B cell (primary cell): ENCODE data around the gene PCSK6. TPM values are rescaled to one million over a fixed set of nuclear protein-coding genes. Genes with fewer than 3 reads are reported as not detected.

Experiments used
- ATAC-seq: fragments of 200-7000 bp; cut with Tn5 transposase; one replicate; pipeline ENCODE4 v1.10.0; 2021; ENCODE audit warnings: low read depth, mild to moderate bottlenecking, moderate number of reproducible peaks, moderate library complexity
- CTCF ChIA-PET: fragments of 350-600 bp; sonication (Branson Sonifier 250); formaldehyde crosslinking; loops from one replicate; lab custom pipeline; 2021; ENCODE audit warnings: antibody characterized with exemption, inconsistent platforms; lab: Charles Lee
- POLR2A ChIA-PET: fragments of 350-600 bp; sonication (Branson Sonifier 250); formaldehyde crosslinking; loops from one replicate; lab custom pipeline; 2021; ENCODE audit warnings: antibody characterized with exemption; lab: Charles Lee
- DNase-seq: peaks from one replicate; pipeline ENCODE4 v3.0.0; 2013
- H2AFZ ChIP-seq: 2 replicates; pipeline ENCODE4 v1.6.1; 2012; ENCODE audit warnings: mild to moderate bottlenecking, low read depth, low read length; ENCODE audit not compliant: insufficient read depth, poor library complexity, severe bottlenecking
- H3K27ac ChIP-seq, 2 donors: 1 replicate in 1 of 2; 2 replicates in 1 of 2; pipeline ENCODE4 v1.5.1; 2012 to 2013; ENCODE audit warnings: low read length in 2 of 2, mild to moderate bottlenecking in 2 of 2, moderate library complexity in 1 of 2
- H3K27me3 ChIP-seq, 4 experiments: fragments of 200-600 bp in 1 of 4; sonication (generic) in 1 of 4; replicated peaks in 1 of 4; 1 replicate in 2 of 4; 2 replicates in 2 of 4; pipeline versions ENCODE4 v1.6.1 to v1.7.0; 2013 to 2016; ENCODE audit warnings: low read length in 3 of 4, mild to moderate bottlenecking in 2 of 4, mixed read lengths in 1 of 4, moderate library complexity in 1 of 4; ENCODE audit not compliant: insufficient read depth in 4 of 4, control insufficient read depth in 3 of 4; ENCODE audit errors: control extremely low read depth in 1 of 4
- H3K36me3 ChIP-seq, 2 experiments: replicated peaks in 1 of 2; 1 replicate in 1 of 2; 2 replicates in 1 of 2; pipeline versions ENCODE4 v1.6.1 to v1.7.1; 2013; ENCODE audit warnings: low read length in 1 of 2; ENCODE audit not compliant: insufficient read depth in 2 of 2, control insufficient read depth in 1 of 2; ENCODE audit errors: control extremely low read depth in 1 of 2, extremely low read depth in 1 of 2
- H3K4me1 ChIP-seq, 2 donors: fragments of 200-600 bp in 1 of 2; sonication (generic) in 1 of 2; 1 replicate in 1 of 2; 2 replicates in 1 of 2; pipeline versions ENCODE4 v1.5.1 to v1.6.1; 2013 to 2017; ENCODE audit warnings: low read length in 2 of 2; ENCODE audit not compliant: control insufficient read depth in 2 of 2, insufficient read depth in 2 of 2
- H3K4me2 ChIP-seq: replicated peaks from 2 replicates; pipeline ENCODE3; 2012; ENCODE audit warnings: mild to moderate bottlenecking, low read depth, low read length; ENCODE audit not compliant: poor library complexity, severe bottlenecking
- H3K4me3 ChIP-seq, 5 experiments: fragments of 200-600 bp in 1 of 5; sonication (generic) in 1 of 5; 1 replicate in 3 of 5; 2 replicates in 2 of 5; pipeline versions ENCODE4 v1.5.1 to v1.7.0; 2011 to 2016; ENCODE audit warnings: low read length in 4 of 5, mild to moderate bottlenecking in 4 of 5, low read depth in 2 of 5, control low read depth in 1 of 5, moderate library complexity in 1 of 5; ENCODE audit not compliant: insufficient read depth in 1 of 5; ENCODE audit errors: control extremely low read depth in 1 of 5, extremely low read depth in 1 of 5
- H3K79me2 ChIP-seq: fragments of 200-600 bp; sonication (generic); one replicate; pipeline ENCODE4 v1.6.0; 2016; ENCODE audit warnings: low read length; ENCODE audit not compliant: control insufficient read depth, insufficient read depth
- H3K9ac ChIP-seq: fragments of 200-600 bp; sonication (generic); 2 replicates; pipeline ENCODE4 v1.6.1; 2017; ENCODE audit warnings: mild to moderate bottlenecking, low read length, moderate library complexity
- H3K9me3 ChIP-seq, 3 donors: one replicate each; pipeline versions ENCODE4 v1.6.1 to v1.7.1; 2013; ENCODE audit warnings: low read length in 2 of 3; ENCODE audit not compliant: control insufficient read depth in 2 of 3, insufficient read depth in 1 of 3; ENCODE audit errors: control extremely low read depth in 1 of 3
- H4K20me1 ChIP-seq: 2 replicates; pipeline ENCODE4 v1.6.0; 2012; ENCODE audit warnings: mild to moderate bottlenecking, low read length; ENCODE audit not compliant: insufficient read depth, control insufficient read depth, poor library complexity, severe bottlenecking
- H3K27ac Mint-ChIP-seq: one replicate; pipeline ENCODE4 v1.8.0; 2021; ENCODE audit warnings: mixed read lengths
- H3K27me3 Mint-ChIP-seq: one replicate; pipeline ENCODE4 v1.8.0; 2021; ENCODE audit warnings: mixed read lengths
- H3K4me1 Mint-ChIP-seq: one replicate; pipeline ENCODE4 v1.8.0; 2021; ENCODE audit warnings: mixed read lengths
- H3K4me3 Mint-ChIP-seq: one replicate; pipeline ENCODE4 v1.8.0; 2021; ENCODE audit warnings: mixed read lengths
- H3K9me3 Mint-ChIP-seq: one replicate; pipeline ENCODE4 v1.8.0; 2022; ENCODE audit warnings: mixed read lengths; ENCODE audit not compliant: insufficient read depth
- EZH2 ChIP-seq: IDR thresholded peaks from 2 replicates; pipeline ENCODE4 v1.6.1; 2012; ENCODE audit warnings: borderline replicate concordance, low read depth, mild to moderate bottlenecking, moderate library complexity, low read length; ENCODE audit not compliant: insufficient read depth, poor library complexity, severe bottlenecking
- WGBS: methylation state at CpG from one replicate; pipeline ENCODE4 v1.1.5; 2013; ENCODE audit warnings: missing lambda C conversion rate; ENCODE audit not compliant: insufficient coverage; 5-methylcytosine and 5-hydroxymethylcytosine counted together
- intact Hi-C: fragments of 100-400 bp; cut with micrococcal nuclease; formaldehyde crosslinking; loops from one replicate; pipeline ENCODE4 v1.10.0; 2022
- polyA plus RNA-seq: library from polyadenylated mRNA; depleted of rRNA; stranded (reverse); fragments of >200 nt; gene quantifications from 2 replicates; pipeline ENCODE4 v1.2.3, GENCODE V29; 2012
- total RNA-seq, 2 donors: library from RNA; stranded (reverse); fragments of 120-200 nt in 1 of 2; gene quantifications; 1 replicate in 1 of 2; 2 replicates in 1 of 2; pipeline versions ENCODE4 v1.2.3 to v1.2.4, GENCODE V29; 2013 to 2022
- TF ChIP-seq, protein P1 (sequence below): fragments of 200-600 bp; IDR thresholded peaks from one replicate; pipeline ENCODE4 v1.8.0; 2022; ENCODE audit warnings: antibody characterized with exemption, mild to moderate bottlenecking

Gene PCSK6
- total and polyA plus RNA-seq, 2 donors (not counting 1 experiment from before 2014, with no cell fraction given): 0.66 to 1.6 TPM

DNA sequence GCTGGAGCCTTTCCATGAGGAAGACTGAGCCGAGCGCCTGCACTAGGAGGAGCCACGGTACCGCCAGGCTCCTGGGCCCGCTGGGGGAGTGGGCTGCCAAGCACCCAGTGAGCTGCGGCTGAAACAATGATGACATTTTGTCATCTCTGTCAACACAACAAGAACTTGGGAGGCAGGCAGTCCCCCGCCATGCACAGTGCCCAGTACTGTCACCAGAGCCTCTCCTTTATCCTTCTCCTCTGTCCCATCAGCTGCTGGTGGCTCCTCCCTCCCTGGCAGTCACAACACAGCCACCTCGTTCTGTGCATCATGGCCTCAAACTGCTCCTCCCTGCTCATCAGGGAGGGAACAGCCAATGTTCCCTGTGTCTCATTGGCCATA, 34.0 kb upstream of the PCSK6 start:
- H3K27me3 ChIP-seq: peaks cover 0 to 12% (median 1%) of the 10 kb centered on the region in 4 experiments
- H3K4me3 ChIP-seq: no peak overlapping the region
- H3K9me3 ChIP-seq: peaks cover 0 to 6% (median 0%) of the 10 kb centered on the region in 3 donors
- no peak overlapping the region for H3K4me2 ChIP-seq
- H3K27ac ChIP-seq: no peak overlapping the region
- Mint-ChIP-seq H3K4me1 (peaks cover 7% of the 10 kb centered on the region), H3K4me3 (no peak overlapping the region), H3K9me3 (no peaks in the 10 kb centered on the region), H3K27ac (no peak overlapping the region), H3K27me3 (peaks cover 48% of the 10 kb centered on the region)
- no peaks in the 10 kb centered on the region for H3K79me2 ChIP-seq
- no peaks in the 10 kb centered on the region for H3K36me3 ChIP-seq
- DNase-seq (no peak), ATAC-seq (no peak)
- intact Hi-C loops: no loop called here
- TF ChIP-seq EZH2: no peak
- TF ChIP-seq, protein P1, sequence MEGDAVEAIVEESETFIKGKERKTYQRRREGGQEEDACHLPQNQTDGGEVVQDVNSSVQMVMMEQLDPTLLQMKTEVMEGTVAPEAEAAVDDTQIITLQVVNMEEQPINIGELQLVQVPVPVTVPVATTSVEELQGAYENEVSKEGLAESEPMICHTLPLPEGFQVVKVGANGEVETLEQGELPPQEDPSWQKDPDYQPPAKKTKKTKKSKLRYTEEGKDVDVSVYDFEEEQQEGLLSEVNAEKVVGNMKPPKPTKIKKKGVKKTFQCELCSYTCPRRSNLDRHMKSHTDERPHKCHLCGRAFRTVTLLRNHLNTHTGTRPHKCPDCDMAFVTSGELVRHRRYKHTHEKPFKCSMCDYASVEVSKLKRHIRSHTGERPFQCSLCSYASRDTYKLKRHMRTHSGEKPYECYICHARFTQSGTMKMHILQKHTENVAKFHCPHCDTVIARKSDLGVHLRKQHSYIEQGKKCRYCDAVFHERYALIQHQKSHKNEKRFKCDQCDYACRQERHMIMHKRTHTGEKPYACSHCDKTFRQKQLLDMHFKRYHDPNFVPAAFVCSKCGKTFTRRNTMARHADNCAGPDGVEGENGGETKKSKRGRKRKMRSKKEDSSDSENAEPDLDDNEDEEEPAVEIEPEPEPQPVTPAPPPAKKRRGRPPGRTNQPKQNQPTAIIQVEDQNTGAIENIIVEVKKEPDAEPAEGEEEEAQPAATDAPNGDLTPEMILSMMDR: no peak
- no peak overlapping the region for H3K9ac ChIP-seq
- H3K4me1 ChIP-seq: no peaks in the 10 kb centered on the region
- POLR2A ChIA-PET: no interaction called here
- CTCF ChIA-PET: no interaction called here
- 98% methylated on average over 8 of the region's 8 CpGs for WGBS
- H2AFZ ChIP-seq: no peak overlapping the region
- no peaks in the 10 kb centered on the region for H4K20me1 ChIP-seq

DNA sequence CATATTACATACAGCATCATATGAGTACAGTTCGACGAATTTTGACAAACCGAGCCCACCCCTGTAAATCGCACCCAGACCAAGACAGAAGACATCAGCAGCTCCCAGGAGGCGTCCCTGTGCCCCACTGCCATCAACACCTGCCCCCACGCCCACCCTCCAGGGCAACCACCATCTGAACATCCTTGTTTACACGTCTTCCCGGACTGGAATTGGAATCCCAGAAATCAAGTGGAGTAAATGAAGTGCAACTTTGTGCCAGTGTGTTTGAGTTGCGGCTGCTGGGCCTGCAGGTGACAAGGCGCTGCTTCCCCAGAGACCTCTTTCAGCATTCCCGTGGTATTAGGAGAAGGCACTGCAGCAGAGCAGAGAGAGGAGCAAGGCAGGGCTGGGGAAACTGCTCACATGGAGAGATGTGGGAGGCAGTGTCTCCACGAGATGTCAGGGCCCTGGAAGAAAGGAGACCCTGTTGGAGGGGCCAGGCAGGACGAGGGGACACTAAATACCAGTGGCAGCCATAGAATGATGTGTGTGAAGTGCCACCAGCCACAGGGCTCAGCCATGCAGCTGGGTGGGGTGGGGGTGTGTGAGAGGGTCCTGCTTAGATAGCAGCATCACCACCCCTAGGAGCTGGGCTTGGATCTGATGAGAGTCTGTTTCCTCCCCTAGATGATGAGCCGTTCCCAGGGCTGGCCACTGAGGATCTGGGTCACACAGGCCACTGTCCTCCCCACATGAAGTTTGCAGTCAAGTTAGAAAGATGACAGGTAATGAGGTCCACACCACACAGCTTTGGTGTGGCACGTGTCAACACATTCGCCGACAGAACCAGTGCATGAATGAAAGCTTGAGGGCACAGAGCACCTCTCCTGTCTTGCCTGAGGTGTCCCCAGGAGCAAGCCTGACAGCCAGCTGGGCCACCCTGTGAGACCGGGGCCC, 33.4 kb upstream of the PCSK6 start:
- Histone ChIP-seq H3K9me3 (peaks cover 0 to 7% (median 2%) of the 10 kb centered on the region in 3 donors), H3K27ac (no peak overlapping the region), H3K4me3 (no peak overlapping the region), H3K4me1 (no peaks in the 10 kb centered on the region), H3K79me2 (no peaks in the 10 kb centered on the region), H3K4me2 (no peak overlapping the region), H2AFZ (no peak overlapping the region), H3K9ac (no peak overlapping the region), H3K36me3 (no peaks in the 10 kb centered on the region), H3K27me3 (peaks cover 0 to 12% (median 1%) of the 10 kb centered on the region in 4 experiments), H4K20me1 (no peaks in the 10 kb centered on the region)
- TF ChIP-seq EZH2: no peak
- TF ChIP-seq, protein P1: no peak
- Mint-ChIP-seq H3K4me3 (no peak overlapping the region), H3K9me3 (peaks cover 1% of the 10 kb centered on the region), H3K27ac (no peak overlapping the region), H3K4me1 (peaks cover 7% of the 10 kb centered on the region), H3K27me3 (peaks cover 50% of the 10 kb centered on the region)
- ATAC-seq (no peak), DNase-seq (no peak)
- ChIA-PET CTCF (no interaction called here), POLR2A (no interaction called here)
- intact Hi-C loops: no loop called here
- WGBS: 91% methylated on average over 14 of the region's 18 CpGs
